WTC11 (cell line): ENCODE measurements around the gene PPFIBP2. TPM values are rescaled to one million over a fixed set of nuclear protein-coding genes. Genes with fewer than 3 reads are reported as not detected.

Source experiments
- ATAC-seq: fragments of 200-7000 bp; cut with Tn5 transposase; 2 replicates; pipeline ENCODE4 v1.10.0; 2021; ENCODE audit warnings: mild to moderate bottlenecking, moderate library complexity
- CTCF ChIA-PET: fragments of 300-600 bp; sonication (Branson Sonifier 250); formaldehyde crosslinking; loops from one replicate; lab custom pipeline; 2021; ENCODE audit warnings: antibody characterized with exemption; lab: Charles Lee
- POLR2A ChIA-PET: fragments of 350-600 bp; sonication (Branson Sonifier 250); formaldehyde crosslinking; loops from one replicate; lab custom pipeline; 2021; ENCODE audit warnings: antibody characterized with exemption; lab: Charles Lee
- DNase-seq: peaks from one replicate; pipeline ENCODE4 v3.0.0; 2021; ENCODE audit warnings: low spot score
- H3K27ac Mint-ChIP-seq: 2 replicates; pipeline ENCODE4 v1.8.0; 2021; ENCODE audit warnings: mixed read lengths
- H3K27me3 Mint-ChIP-seq: 2 replicates; pipeline ENCODE4 v1.8.0; 2021; ENCODE audit warnings: low read depth, mild to moderate bottlenecking, moderate library complexity, mixed read lengths
- H3K36me3 Mint-ChIP-seq: 2 replicates; pipeline ENCODE4 v1.8.0; 2021; ENCODE audit warnings: mixed read lengths
- H3K4me1 Mint-ChIP-seq: 2 replicates; pipeline ENCODE4 v1.8.0; 2022; ENCODE audit warnings: mixed read lengths
- H3K4me3 Mint-ChIP-seq: 2 replicates; pipeline ENCODE4 v1.8.0; 2021; ENCODE audit warnings: mild to moderate bottlenecking, moderate library complexity, mixed read lengths
- H3K9me3 Mint-ChIP-seq: 2 replicates; pipeline ENCODE4 v1.8.0; 2021; ENCODE audit warnings: mixed read lengths
- ATF3 ChIP-seq: sonication (generic); formaldehyde crosslinking; conservative IDR thresholded peaks from 2 replicates; pipeline ENCODE4 v1.8.1; 2022; ENCODE audit warnings: mild to moderate bottlenecking, missing genetic modification reagents
- CTCF ChIP-seq: fragments of 200-600 bp; IDR thresholded peaks from 2 replicates; pipeline ENCODE4 v1.8.0; 2022; ENCODE audit warnings: antibody characterized with exemption
- E2F1 ChIP-seq: sonication (generic); formaldehyde crosslinking; IDR thresholded peaks from 2 replicates; pipeline ENCODE4 v1.8.0; 2022; ENCODE audit warnings: mild to moderate bottlenecking, missing genetic modification reagents
- ERG ChIP-seq: fragments of 250-450 bp; sonication (Bioruptor Pico); IDR thresholded peaks from 2 replicates; pipeline ENCODE4 v1.8.0; 2021; ENCODE audit warnings: mild to moderate bottlenecking
- ETV6 ChIP-seq: sonication (generic); formaldehyde crosslinking; IDR thresholded peaks from 2 replicates; pipeline ENCODE4 v1.8.1; 2022; ENCODE audit warnings: mild to moderate bottlenecking, missing genetic modification reagents
- GRHL2 ChIP-seq: fragments of 250-450 bp; sonication (Bioruptor Pico); IDR thresholded peaks from 2 replicates; pipeline ENCODE4 v1.8.0; 2022; ENCODE audit warnings: mild to moderate bottlenecking, moderate library complexity; ENCODE audit not compliant: insufficient replicate concordance, severe bottlenecking
- JAZF1 ChIP-seq: fragments of 250-450 bp; sonication (Bioruptor Pico); IDR thresholded peaks from 2 replicates; pipeline ENCODE4 v1.9.0; 2021; ENCODE audit warnings: moderate library complexity, mild to moderate bottlenecking, inconsistent platforms
- JUN ChIP-seq: sonication (generic); formaldehyde crosslinking; IDR thresholded peaks from 2 replicates; pipeline ENCODE4 v1.8.0; 2023; ENCODE audit warnings: mild to moderate bottlenecking, missing genetic modification reagents
- KAT7 ChIP-seq: sonication (generic); formaldehyde crosslinking; IDR thresholded peaks from 2 replicates; pipeline ENCODE4 v1.8.1; 2023; ENCODE audit warnings: missing genetic modification reagents, mild to moderate bottlenecking, borderline replicate concordance
- MAX ChIP-seq: sonication (generic); formaldehyde crosslinking; IDR thresholded peaks from 2 replicates; pipeline ENCODE4 v1.8.0; 2022; ENCODE audit warnings: mild to moderate bottlenecking, missing genetic modification reagents
- MLX ChIP-seq: sonication (generic); formaldehyde crosslinking; IDR thresholded peaks from 2 replicates; pipeline ENCODE4 v1.8.1; 2023; ENCODE audit warnings: mild to moderate bottlenecking, missing genetic modification reagents, moderate library complexity
- MXD4 ChIP-seq: fragments of 250-450 bp; sonication (Bioruptor Pico); IDR thresholded peaks from 2 replicates; pipeline ENCODE4 v1.8.0; 2021; ENCODE audit warnings: mild to moderate bottlenecking, moderate library complexity, borderline replicate concordance
- SMAD4 ChIP-seq: sonication (generic); formaldehyde crosslinking; IDR thresholded peaks from 2 replicates; pipeline ENCODE4 v1.8.0; 2022; ENCODE audit warnings: mild to moderate bottlenecking, missing genetic modification reagents
- USF1 ChIP-seq: sonication (generic); formaldehyde crosslinking; IDR thresholded peaks from 2 replicates; pipeline ENCODE4 v1.8.0; 2022; ENCODE audit warnings: mild to moderate bottlenecking, missing genetic modification reagents
- USF2 ChIP-seq: sonication (generic); formaldehyde crosslinking; IDR thresholded peaks from 2 replicates; pipeline ENCODE4 v1.8.1; 2023; ENCODE audit warnings: mild to moderate bottlenecking, missing genetic modification reagents, moderate library complexity
- ZMAT4 ChIP-seq: fragments of 250-450 bp; sonication (Bioruptor Pico); IDR thresholded peaks from 2 replicates; pipeline ENCODE4 v1.9.0; 2021; ENCODE audit warnings: mild to moderate bottlenecking
- ZNF232 ChIP-seq: sonication (generic); formaldehyde crosslinking; IDR thresholded peaks from 2 replicates; pipeline ENCODE4 v1.8.0; 2022; ENCODE audit warnings: mild to moderate bottlenecking, missing genetic modification reagents
- ZNF281 ChIP-seq: sonication (generic); formaldehyde crosslinking; IDR thresholded peaks from 2 replicates; pipeline ENCODE4 v1.8.0; 2023; ENCODE audit warnings: mild to moderate bottlenecking, missing genetic modification reagents
- ZNF423 ChIP-seq: fragments of 250-450 bp; sonication (Bioruptor Pico); IDR thresholded peaks from 2 replicates; pipeline ENCODE4 v2.1.2; 2022; ENCODE audit warnings: mild to moderate bottlenecking, moderate library complexity
- ZNF671 ChIP-seq: fragments of 250-450 bp; sonication (Bioruptor Pico); IDR thresholded peaks from 2 replicates; pipeline ENCODE4 v1.8.0; 2021; ENCODE audit warnings: mild to moderate bottlenecking
- ZSCAN18 ChIP-seq: fragments of 250-450 bp; sonication (Bioruptor Pico); IDR thresholded peaks from 2 replicates; pipeline ENCODE4 v2.1.2; 2022; ENCODE audit warnings: mild to moderate bottlenecking, moderate library complexity
- total RNA-seq: library from RNA; stranded (reverse); gene quantifications from 3 replicates; pipeline ENCODE4 v1.2.3, GENCODE V29; 2021

PPFIBP2 gene
- total RNA-seq, 1 experiment from 2014 or later, result 21.4 TPM

- TF ChIP-seq ZNF281 (CRISPR knock-in tag), result no peak
- TF ChIP-seq ETV6 (CRISPR knock-in tag), result peak; percentile 47; the same call in 1 of the 2 replicates
- no peak for TF ChIP-seq CTCF
- no peak for TF ChIP-seq ZNF232 (CRISPR knock-in tag)
- TF ChIP-seq E2F1, result no peak
- TF ChIP-seq JAZF1 (CRISPR knock-in tag), result no peak
- TF ChIP-seq USF2 (CRISPR knock-in tag), result peak; percentile 90
- peak; percentile 44; the same call in 1 of the 2 replicates for TF ChIP-seq ZNF423 (CRISPR knock-in tag)
- no peak for TF ChIP-seq ZNF671 (CRISPR knock-in tag)
- TF ChIP-seq ATF3 (CRISPR knock-in tag), result no peak
- peak; percentile 84 for TF ChIP-seq USF1 (CRISPR knock-in tag)
- no peak for TF ChIP-seq MXD4 (CRISPR knock-in tag)
- TF ChIP-seq MAX (CRISPR knock-in tag), result no peak
These were observed 59.9 kb downstream of the PPFIBP2 start (continued) for GRCh38 chr11:7573558-7574296.

GRCh38 chr11:7574491-7575130 is 60.8 kb downstream of the PPFIBP2 start:
- H3K9me3 Mint-ChIP-seq, result no peaks in the 10 kb centered on the region

More at GRCh38 chr11:7574491-7575130, 60.8 kb downstream of the PPFIBP2 start:
- TF ChIP-seq MLX (CRISPR knock-in tag) (no peak), JUN (no peak), SMAD4 (no peak), KAT7 (CRISPR knock-in tag) (no peak), GRHL2 (CRISPR knock-in tag) (no peak), ZMAT4 (CRISPR knock-in tag) (no peak), ZSCAN18 (CRISPR knock-in tag) (no peak), ERG (no peak)
- Mint-ChIP-seq H3K36me3 (no peaks in the 10 kb centered on the region), H3K4me1 (peaks cover 94% of the 10 kb centered on the region), H3K27ac (peak overlapping the region; percentile 44), H3K4me3 (no peak overlapping the region), H3K27me3 (no peaks in the 10 kb centered on the region)
- CTCF ChIA-PET, result interaction anchor here (1.0 to 8.5 kb wide), 10 partner anchors 9 to 323 kb away, joined by 3 to 229 read pairs (median 6); partner anchors contain the start of gene SYT9
- DNase-seq, result no peak
- no peak for ATAC-seq
- POLR2A ChIA-PET, result no interaction called here
